T-helper 1 cell treated with Interleukin-12 subunit alpha and Interleukin-12 subunit beta and Interleukin-4 antibody, amounts not matched to agents 30 μg/mL and 1 μg/mL, for 36 hours (primary cell): Measurements from ENCODE around the gene TNNT2.

Experiments
- H3K27ac Mint-ChIP-seq: one replicate; pipeline ENCODE4 v1.8.0; 2021; ENCODE audit warnings: mild to moderate bottlenecking, mixed read lengths
- H3K27me3 Mint-ChIP-seq: one replicate; pipeline ENCODE4 v1.8.0; 2021; ENCODE audit warnings: low read depth, mixed read lengths
- H3K36me3 Mint-ChIP-seq: one replicate; pipeline ENCODE4 v1.8.0; 2021; ENCODE audit warnings: low read depth, mixed read lengths
- H3K4me1 Mint-ChIP-seq: one replicate; pipeline ENCODE4 v1.8.0; 2021; ENCODE audit warnings: low read depth, mixed read lengths
- H3K4me3 Mint-ChIP-seq: one replicate; pipeline ENCODE4 v1.8.0; 2021; ENCODE audit warnings: mild to moderate bottlenecking, moderate library complexity, mixed read lengths
- H3K9me3 Mint-ChIP-seq: one replicate; pipeline ENCODE4 v1.8.0; 2021; ENCODE audit warnings: mixed read lengths

Gene TNNT2

DNA sequence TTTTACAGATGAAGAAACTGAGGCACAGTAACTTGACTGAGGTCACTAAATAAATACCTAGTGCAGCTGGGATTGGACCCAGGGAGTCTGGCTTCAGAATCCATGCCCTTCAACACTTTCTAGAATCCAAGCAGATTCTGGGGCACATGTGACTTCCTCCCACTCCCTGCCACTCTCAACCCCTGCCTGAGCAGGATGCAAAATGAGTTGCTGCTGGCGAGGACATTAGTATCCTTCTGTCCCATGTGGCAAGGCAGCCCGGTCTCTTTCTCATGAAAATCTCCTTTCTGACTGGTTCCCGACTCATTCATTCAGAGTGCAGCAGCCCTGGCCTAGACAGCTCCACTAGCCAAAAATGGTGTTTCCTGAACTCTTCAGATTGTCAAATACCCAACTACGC is 28.4 kb downstream of the TNNT2 start:
- H3K4me3 Mint-ChIP-seq: no peak overlapping the region
- H3K27me3 Mint-ChIP-seq: peaks cover 23% of the 10 kb centered on the region
- H3K27ac Mint-ChIP-seq: no peak overlapping the region
- H3K9me3 Mint-ChIP-seq: no peaks in the 10 kb centered on the region
- no peaks in the 10 kb centered on the region for H3K36me3 Mint-ChIP-seq
- no peaks in the 10 kb centered on the region for H3K4me1 Mint-ChIP-seq

DNA sequence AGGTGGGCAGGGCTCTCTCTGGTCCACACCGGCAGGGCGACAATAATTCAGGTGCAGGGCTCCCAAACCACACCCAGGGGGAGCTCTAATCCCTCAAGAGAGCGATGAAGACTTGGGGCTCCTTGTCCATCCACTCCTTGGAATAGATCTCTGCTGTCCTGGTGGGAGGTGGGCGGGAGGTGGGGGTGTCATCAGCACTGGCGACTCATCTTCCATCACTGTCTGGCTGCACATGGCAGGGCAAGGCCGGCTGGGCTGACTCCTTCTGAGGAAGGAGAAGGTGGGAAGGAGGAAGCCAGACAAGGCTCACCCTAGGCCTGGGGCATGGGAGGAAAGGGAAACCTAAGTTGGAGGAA is 29.3 kb downstream of the TNNT2 start:
- H3K36me3 Mint-ChIP-seq: no peaks in the 10 kb centered on the region
- H3K27me3 Mint-ChIP-seq: peaks cover 23% of the 10 kb centered on the region
- no peaks in the 10 kb centered on the region for H3K4me1 Mint-ChIP-seq
- H3K27ac Mint-ChIP-seq: no peak overlapping the region
- H3K9me3 Mint-ChIP-seq: no peaks in the 10 kb centered on the region
- H3K4me3 Mint-ChIP-seq: no peak overlapping the region

DNA sequence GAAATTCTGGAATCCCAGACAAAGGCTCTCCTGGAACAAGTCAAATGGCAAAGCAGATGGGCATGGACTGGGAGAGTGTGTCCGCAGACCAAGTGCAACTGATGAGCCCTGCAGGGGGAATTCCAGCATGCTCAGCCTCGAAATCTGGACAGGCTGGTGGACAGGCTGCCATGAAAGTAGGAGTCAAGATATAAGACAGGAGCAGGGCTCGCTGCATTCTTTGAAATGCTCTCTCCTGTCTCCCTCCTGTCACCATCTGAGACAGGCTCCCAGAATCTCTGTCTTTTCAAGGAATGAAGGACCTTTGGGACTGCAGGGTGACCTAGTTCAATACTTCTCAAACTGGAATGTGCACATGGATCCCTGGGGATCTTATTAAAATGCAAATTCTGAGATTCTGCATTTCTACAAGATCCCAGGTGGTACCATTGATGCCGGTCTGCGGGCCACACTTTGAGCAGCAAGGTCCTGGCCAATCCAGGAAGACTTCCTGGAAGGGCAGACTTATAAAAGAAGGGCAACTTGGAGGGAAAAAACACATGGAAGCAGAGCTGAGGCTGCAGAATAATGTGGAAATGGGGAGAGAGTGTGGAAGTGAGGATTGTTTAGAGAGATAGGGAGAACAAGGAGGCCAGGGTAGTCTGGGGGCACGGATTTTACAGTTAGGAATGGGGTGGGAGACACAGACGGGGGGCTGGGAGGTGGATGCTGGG is 29.8 kb downstream of the TNNT2 start:
- H3K27me3 Mint-ChIP-seq: peaks cover 23% of the 10 kb centered on the region
- no peaks in the 10 kb centered on the region for H3K9me3 Mint-ChIP-seq
- no peak overlapping the region for H3K27ac Mint-ChIP-seq
- H3K4me3 Mint-ChIP-seq: no peak overlapping the region
- no peaks in the 10 kb centered on the region for H3K36me3 Mint-ChIP-seq
- H3K4me1 Mint-ChIP-seq: no peaks in the 10 kb centered on the region

DNA sequence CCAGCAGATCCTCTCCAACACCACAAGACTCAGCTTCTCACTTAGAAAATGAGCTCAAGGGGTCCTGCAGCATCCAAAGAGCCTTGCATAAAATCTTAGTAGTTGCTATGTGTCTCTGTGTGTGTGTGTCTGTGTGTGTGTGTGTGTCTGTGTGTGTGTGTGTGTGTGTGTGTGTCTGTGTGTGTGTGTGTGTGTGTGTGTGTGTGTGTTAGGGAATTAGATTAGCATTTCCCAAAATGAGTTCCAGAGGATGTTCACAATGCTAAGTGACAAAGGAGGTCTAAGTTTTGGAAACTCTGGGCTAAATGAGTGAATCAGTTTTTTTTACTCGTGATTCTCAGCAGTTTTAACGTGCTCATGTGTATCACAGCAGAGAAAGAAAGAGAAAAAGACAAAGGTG is 30.5 kb downstream of the TNNT2 start:
- Mint-ChIP-seq H3K4me3 (no peak overlapping the region), H3K27me3 (peaks cover 23% of the 10 kb centered on the region), H3K36me3 (no peaks in the 10 kb centered on the region), H3K4me1 (no peaks in the 10 kb centered on the region), H3K27ac (no peak overlapping the region), H3K9me3 (no peaks in the 10 kb centered on the region)

DNA sequence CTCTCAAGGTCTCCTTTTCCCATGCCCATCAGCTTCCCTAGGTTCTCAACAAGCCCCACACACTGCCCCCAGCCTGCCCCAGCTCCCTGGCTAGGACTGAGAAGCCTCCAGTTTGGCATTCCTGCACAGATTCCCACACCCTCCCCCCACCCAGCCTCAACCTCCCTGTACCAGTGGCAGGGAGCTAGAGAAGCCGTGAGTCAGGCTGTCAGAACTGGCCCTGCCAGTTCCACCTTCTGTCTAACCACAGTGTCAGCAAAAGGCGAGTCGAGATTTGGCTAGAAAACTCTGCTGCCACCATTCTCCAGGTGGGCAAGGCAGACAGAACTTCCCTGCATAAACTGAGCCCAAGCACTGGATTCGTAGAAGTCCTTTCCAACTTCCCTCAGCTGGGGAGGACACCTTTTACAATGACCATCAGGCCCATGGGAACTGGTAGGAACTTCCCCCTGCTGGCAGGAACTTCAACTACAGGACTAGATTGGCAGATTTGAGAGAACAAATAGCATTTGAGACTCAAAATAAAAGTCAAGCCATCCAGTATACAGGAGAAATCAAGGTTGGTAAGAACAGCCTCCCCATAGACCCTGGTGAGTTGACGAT is 31.0 kb downstream of the TNNT2 start:
- H3K9me3 Mint-ChIP-seq: no peaks in the 10 kb centered on the region
- H3K27me3 Mint-ChIP-seq: peaks cover 24% of the 10 kb centered on the region
- H3K4me3 Mint-ChIP-seq: no peak overlapping the region
- no peaks in the 10 kb centered on the region for H3K36me3 Mint-ChIP-seq
- no peak overlapping the region for H3K27ac Mint-ChIP-seq
- H3K4me1 Mint-ChIP-seq: no peaks in the 10 kb centered on the region

DNA sequence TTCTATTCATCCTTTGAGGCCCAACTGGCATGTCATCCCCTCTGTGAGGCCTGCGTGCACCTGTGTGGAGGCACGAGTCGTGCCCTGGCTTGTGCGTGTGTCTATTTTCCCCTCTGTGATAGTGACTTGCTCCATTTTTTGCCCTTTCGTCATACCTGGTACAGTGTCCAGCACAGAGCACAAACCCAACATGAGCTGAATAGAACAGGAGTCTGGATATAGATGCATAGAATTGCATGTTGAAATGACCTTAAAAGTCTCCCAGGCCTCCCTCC is 32.5 kb downstream of the TNNT2 start:
- H3K4me3 Mint-ChIP-seq: no peak overlapping the region
- no peaks in the 10 kb centered on the region for H3K4me1 Mint-ChIP-seq
- H3K27ac Mint-ChIP-seq: no peak overlapping the region

DNA sequence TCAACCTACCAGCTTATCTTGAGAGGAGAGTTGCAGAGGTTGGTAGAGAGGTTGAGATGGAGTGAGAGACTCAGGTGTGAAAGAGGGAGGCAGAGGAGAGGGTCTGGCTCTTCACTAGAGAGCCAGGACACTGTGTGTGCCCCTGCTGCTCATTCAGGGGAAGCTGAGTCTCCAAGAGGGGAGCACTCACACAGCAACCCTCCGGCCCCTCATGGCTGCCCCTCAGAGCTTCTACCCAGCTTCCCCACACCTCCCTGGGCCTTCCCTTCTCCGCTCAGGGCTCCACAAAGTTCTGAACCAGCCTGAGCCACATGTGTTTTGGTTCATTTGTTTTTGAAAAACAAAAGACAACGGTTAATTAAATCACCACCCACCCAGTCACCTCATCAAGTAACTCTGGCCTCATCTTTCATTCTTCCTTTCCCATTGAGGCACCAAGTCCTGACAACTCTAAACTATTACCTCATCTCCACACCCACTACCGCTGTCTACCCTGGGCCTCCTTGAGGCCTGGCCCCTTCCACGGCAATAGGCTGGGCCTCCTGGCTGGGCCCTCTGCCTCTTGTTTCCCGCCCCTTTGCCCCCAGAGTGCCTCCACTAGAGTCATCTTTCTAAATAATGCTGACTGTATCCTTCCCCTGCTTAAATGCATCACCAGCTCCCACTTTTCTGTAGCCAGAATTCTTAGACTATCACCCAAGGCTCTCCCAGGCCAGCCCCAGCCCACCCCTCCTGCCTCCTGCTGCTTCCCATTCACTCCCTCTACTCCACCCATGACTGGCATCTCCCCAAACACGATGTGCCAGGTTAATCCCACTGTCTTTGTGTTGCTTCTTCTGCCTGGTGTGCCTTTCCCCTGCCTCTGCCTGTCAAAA is 33.0 kb downstream of the TNNT2 start:
- no peak overlapping the region for H3K4me3 Mint-ChIP-seq
- no peak overlapping the region for H3K27ac Mint-ChIP-seq
- H3K4me1 Mint-ChIP-seq: no peaks in the 10 kb centered on the region
- no peaks in the 10 kb centered on the region for H3K9me3 Mint-ChIP-seq
- H3K36me3 Mint-ChIP-seq: no peaks in the 10 kb centered on the region
- peaks cover 24% of the 10 kb centered on the region for H3K27me3 Mint-ChIP-seq

More for the DNA sequence above, 32.5 kb downstream of the TNNT2 start:
- peaks cover 22% of the 10 kb centered on the region for H3K27me3 Mint-ChIP-seq
- no peaks in the 10 kb centered on the region for H3K36me3 Mint-ChIP-seq
- H3K9me3 Mint-ChIP-seq: no peaks in the 10 kb centered on the region

DNA sequence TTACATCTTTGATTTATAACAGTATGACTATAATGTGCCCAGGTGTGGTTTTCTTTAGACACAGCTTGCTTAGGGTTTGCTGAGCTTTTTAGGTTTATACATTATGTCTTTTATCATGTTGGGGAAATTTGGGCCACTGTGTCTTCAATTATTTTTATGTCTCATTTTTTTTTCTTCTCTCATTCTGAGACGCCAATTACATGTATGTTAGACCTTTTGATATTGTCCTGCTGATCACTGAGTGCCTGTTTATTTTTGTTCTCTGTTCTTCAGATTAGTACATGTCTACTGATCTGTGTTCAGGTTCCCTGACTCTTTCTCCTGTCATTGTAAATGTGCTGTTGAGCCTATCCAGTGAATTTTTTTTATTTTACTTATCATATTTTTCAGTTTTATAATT is 36.1 kb downstream of the TNNT2 start:
- no peak overlapping the region for H3K4me3 Mint-ChIP-seq
- H3K9me3 Mint-ChIP-seq: no peaks in the 10 kb centered on the region
- H3K27me3 Mint-ChIP-seq: peaks cover 14% of the 10 kb centered on the region
- no peaks in the 10 kb centered on the region for H3K36me3 Mint-ChIP-seq
- no peak overlapping the region for H3K27ac Mint-ChIP-seq
- H3K4me1 Mint-ChIP-seq: no peaks in the 10 kb centered on the region

DNA sequence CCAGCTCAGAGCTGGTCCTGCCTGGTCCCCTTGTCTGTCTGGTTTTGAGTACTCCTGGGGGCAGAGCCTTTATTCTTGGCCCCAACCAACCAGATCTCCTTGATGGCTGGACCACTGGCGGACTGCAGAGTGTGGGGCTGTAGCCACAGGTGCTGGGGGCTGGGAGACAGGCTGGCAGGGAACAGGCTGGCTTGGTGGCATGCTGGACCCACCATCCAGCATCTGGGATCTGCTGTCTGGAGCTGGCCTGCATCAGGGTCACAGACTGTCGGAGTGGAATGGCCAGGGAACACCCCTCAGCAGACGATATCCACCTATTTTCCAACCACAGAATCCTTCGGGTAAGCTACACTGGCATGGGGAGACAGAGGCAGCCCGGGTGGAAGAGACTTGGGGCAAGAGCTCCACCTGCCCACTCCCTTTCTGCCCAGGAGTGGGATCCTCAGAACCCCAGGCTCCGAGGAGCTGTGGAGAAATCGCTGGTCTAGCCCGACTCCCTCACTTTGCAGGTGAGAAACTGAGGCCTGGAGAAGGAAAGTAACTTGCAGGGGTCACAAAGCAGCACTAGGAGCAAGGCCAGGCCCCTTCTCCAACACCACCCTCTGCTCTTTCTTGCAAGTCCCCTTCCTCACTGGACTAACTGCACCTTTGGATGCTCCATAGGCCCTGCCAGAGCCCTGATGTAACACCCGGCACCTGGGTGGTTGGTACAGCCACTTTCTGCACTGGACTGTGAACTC is 40.6 kb downstream of the TNNT2 start:
- no peak overlapping the region for H3K4me3 Mint-ChIP-seq
- no peaks in the 10 kb centered on the region for H3K9me3 Mint-ChIP-seq
- H3K36me3 Mint-ChIP-seq: no peaks in the 10 kb centered on the region

DNA sequence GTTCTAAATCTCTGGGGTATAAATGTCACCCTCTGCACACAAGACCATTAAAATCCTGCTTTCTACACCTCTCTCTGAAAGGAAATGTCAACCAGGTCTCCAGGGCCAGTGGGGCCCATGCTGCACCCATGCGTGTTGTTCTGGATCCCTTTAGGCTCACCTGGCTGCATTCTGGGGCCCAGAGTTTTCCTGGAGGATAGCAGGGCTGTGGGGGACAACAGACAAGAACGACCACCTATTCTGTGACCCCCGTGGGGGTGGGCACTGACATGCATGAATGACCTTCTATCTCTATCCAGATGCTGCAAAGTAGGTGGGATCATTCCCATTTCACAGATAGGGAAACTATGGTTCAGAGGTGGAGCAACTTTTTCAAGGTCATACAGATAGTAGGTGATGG is 41.6 kb downstream of the TNNT2 start:
- Mint-ChIP-seq H3K9me3 (no peaks in the 10 kb centered on the region), H3K27me3 (peaks cover 8% of the 10 kb centered on the region), H3K4me1 (no peaks in the 10 kb centered on the region), H3K4me3 (no peak overlapping the region), H3K36me3 (no peaks in the 10 kb centered on the region), H3K27ac (no peak overlapping the region)

More for the DNA sequence above, 40.6 kb downstream of the TNNT2 start:
- no peak overlapping the region for H3K27ac Mint-ChIP-seq
- H3K4me1 Mint-ChIP-seq: no peaks in the 10 kb centered on the region
- H3K27me3 Mint-ChIP-seq: peaks cover 14% of the 10 kb centered on the region

DNA sequence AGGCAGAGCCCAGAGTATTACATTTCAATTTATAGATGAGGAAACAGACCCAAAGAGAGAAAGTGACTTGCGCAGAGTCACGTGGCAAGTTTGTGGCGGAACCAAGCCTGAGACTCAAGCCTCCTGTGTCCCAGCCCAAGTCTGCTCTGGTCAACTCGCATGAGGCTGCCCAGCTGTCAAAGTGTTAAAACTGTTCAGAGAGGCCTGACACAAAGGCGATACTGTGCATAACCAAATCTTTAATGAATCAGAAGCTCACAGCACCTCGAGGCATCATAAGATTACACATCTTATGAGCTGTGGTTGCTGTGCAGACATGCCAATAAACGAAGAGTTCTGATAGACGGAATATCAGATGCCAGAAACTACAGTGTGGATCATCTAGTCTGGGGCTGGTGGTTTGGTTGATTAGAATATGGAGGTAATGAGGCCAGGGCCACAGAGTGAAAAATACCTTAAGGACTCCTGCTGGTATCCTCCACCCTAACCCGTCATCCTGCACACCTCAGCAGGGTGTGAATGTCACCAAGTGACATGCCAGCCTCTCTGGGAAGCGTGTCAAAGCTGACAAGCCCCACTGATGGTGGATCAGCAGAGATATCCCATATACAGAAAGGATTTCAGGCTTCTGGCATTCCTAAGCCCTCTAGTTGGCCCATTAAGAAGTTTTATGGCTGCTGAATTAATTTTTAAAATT is 42.2 kb downstream of the TNNT2 start:
- Mint-ChIP-seq H3K4me3 (no peak overlapping the region), H3K27me3 (peaks cover 7% of the 10 kb centered on the region), H3K36me3 (no peaks in the 10 kb centered on the region), H3K9me3 (no peaks in the 10 kb centered on the region), H3K4me1 (no peaks in the 10 kb centered on the region), H3K27ac (no peak overlapping the region)

DNA sequence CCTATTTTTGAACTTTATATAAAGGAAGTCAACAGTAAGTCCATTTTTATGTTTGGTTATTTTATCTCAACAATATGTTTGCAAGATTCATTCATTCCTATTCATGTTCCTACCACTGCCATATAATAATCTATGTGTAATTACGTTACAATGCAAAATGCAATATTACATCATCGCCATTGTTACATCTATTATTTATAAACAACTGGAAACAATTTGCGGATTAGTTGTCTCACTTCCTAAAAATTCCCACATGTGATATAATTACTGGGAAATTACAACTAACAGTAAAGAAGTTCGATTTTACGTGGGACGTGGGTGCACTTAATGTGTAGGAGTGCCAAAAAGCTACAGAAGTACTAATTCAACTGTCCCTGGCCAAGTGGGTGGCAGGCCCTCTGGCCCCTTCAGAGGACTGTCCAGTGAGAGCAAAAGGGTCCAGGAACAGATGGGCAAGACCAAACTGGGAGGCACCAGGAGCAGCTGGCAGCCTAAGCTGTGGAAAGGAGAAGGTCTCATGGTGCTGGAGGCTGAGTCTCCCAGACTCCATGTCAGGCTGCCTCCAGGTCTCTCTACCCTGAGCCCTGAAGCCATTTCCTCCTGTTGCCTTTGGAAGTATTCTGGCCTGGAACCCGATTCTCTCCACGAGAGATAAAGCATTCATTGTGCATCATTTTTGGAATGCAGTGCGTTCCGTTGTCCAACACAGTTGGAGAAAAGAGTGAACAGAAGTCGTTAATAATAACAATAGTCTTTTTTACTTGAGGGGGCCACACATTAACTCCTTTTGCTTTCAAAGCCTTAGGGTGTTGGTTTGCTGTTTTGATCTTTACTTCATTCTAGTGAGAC is 42.9 kb downstream of the TNNT2 start:
- Mint-ChIP-seq H3K36me3 (no peaks in the 10 kb centered on the region), H3K27me3 (peaks cover 5% of the 10 kb centered on the region), H3K27ac (no peak overlapping the region), H3K4me3 (no peak overlapping the region), H3K9me3 (no peaks in the 10 kb centered on the region), H3K4me1 (no peaks in the 10 kb centered on the region)

DNA sequence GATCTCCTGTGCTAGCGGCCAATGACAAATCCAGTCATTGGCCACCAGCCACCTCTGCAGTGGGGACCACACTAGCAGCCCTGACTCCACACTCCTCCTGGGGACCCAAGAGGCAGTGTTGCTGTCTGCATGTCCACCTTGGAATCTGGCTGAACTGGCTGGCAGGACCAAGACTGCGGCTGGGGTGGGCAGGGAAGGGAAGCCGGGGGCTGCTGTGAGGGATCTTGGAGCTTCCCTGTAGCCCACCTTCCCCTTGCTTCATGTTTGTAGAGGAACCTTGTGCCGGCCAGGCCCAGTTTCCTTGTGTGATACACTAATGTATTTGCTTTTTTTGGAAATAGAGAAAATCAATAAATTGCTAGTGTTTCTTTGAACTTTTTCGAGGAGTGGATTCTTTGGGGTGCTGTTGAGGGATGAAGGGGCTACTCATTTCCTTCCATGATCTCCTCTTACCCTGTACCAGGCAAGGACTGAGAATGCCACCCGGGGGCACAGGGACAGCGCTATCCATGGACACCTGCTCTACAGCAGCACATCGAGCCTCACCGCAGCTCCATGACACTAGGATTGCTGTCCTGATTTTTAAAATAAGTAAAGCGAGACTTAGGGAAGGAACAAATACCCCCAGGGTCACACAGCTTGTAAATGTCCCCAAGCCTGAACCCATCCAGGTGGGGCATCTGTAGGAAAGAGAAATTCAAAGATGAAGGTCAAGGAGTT is 44.7 kb downstream of the TNNT2 start:
- no peak overlapping the region for H3K4me3 Mint-ChIP-seq
- no peaks in the 10 kb centered on the region for H3K4me1 Mint-ChIP-seq
- H3K27me3 Mint-ChIP-seq: no peaks in the 10 kb centered on the region
- no peaks in the 10 kb centered on the region for H3K36me3 Mint-ChIP-seq
- no peaks in the 10 kb centered on the region for H3K9me3 Mint-ChIP-seq
- no peak overlapping the region for H3K27ac Mint-ChIP-seq
